Fibroblast of skin of right quadriceps (primary cell): Measurements from ENCODE around the gene INPP5K.

Source experiments
- DNase-seq: peaks from one replicate; pipeline ENCODE4 v3.0.0-alpha.2; 2013

The INPP5K gene

GRCh38 chr17:1504866-1505265 is 11.5 kb downstream of the INPP5K start:
- no peak for DNase-seq

- DNase-seq, result no peak
Measured at GRCh38 chr17:1503699-1504098, 12.7 kb downstream of the INPP5K start.

- DNase-seq, result no peak
Measured at GRCh38 chr17:1498869-1499268, 17.5 kb downstream of the INPP5K start.

- DNase-seq, result no peak
Measured at GRCh38 chr17:1498233-1498632, 18.2 kb downstream of the INPP5K start.

GRCh38 chr17:1497831-1498230 is 18.6 kb downstream of the INPP5K start:
- DNase-seq, result no peak

GRCh38 chr17:1496869-1497268 is 19.5 kb downstream of the INPP5K start:
- DNase-seq, result no peak

- no peak for DNase-seq
Measured at GRCh38 chr17:1495265-1495989, 21.0 kb downstream of the INPP5K start.

GRCh38 chr17:1494736-1495253 is 21.6 kb downstream of the INPP5K start:
- DNase-seq, result no peak

GRCh38 chr17:1494203-1494602 is 22.2 kb downstream of the INPP5K start:
- DNase-seq, result no peak

GRCh38 chr17:1493291-1493980 is 23.0 kb downstream of the INPP5K start:
- no peak for DNase-seq

GRCh38 chr17:1492249-1493206 is 23.9 kb downstream of the INPP5K start, which contains the start of gene MYO1C:
Gene MYO1C (minus strand): TSS chr17:1492686. CDS start chr17:1492487, 199 bp downstream.
- no peak for DNase-seq

- peak; percentile 47 for DNase-seq
Measured at GRCh38 chr17:1491443-1492248, 24.8 kb downstream of the INPP5K start.

- peak; percentile 67 for DNase-seq
Measured at GRCh38 chr17:1490643-1491442, 25.6 kb downstream of the INPP5K start.

GRCh38 chr17:1488826-1489270 is 27.6 kb downstream of the INPP5K start:
- no peak for DNase-seq

GRCh38 chr17:1487939-1488825 is 28.2 kb downstream of the INPP5K start:
- peak; percentile 91 for DNase-seq

GRCh38 chr17:1486802-1487695 is 29.4 kb downstream of the INPP5K start:
- peak; percentile 54 for DNase-seq

GRCh38 chr17:1485423-1486376 is 30.7 kb downstream of the INPP5K start:
- peak; percentile 74 for DNase-seq
